GM13976 (cell line): ENCODE results near the gene CENPE.

ENCODE experiments used
- DNase-seq: peaks from one replicate; pipeline ENCODE4 v3.0.0; 2012; ENCODE audit warnings: low spot score
- CTCF ChIP-seq: IDR thresholded peaks from 2 replicates; pipeline ENCODE4 v1.5.1; 2012; ENCODE audit warnings: borderline replicate concordance, mild to moderate bottlenecking; ENCODE audit not compliant: insufficient read depth; ENCODE audit errors: extremely low read depth, missing control alignments, control extremely low read depth
- in situ Hi-C: fragments of 300-500 bp; cut with MboI; formaldehyde crosslinking; loops from one replicate; pipeline ENCODE4 v1.12.0; 2022; ENCODE audit warnings: low sequenced_read_pairs, mixed read lengths, inconsistent platforms; ENCODE audit not compliant: unreplicated experiment

Gene CENPE

DNA sequence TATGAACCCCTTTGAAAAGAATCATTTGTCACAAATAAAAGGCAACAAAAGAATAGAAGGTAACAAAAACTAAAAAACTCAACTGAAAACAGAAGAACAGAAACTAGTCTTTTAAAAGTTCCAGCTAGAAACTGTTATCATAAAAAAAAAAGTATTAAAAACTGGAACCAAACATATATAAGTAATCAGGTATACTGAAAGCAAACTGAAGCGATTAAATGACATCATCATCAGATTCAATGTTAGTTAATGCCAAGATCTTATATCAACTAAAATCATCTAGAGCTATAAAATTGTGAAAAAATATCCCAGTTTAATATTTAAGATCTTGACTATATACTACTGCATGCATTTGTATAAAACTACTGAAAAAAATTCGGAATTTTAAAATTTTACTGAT, 36.0 kb downstream of the CENPE start:
- in situ Hi-C loops: no loop called here
- DNase-seq: no peak
- TF ChIP-seq CTCF: no peak

- no peak for DNase-seq
- TF ChIP-seq CTCF: no peak
- in situ Hi-C loops: no loop called here
Observed at GRCh38 chr4:103158760-103159159, 39.4 kb downstream of the CENPE start.

- in situ Hi-C loops: no loop called here
- no peak for TF ChIP-seq CTCF
- no peak for DNase-seq
Observed at GRCh38 chr4:103156106-103156505, 42.0 kb downstream of the CENPE start.

DNA sequence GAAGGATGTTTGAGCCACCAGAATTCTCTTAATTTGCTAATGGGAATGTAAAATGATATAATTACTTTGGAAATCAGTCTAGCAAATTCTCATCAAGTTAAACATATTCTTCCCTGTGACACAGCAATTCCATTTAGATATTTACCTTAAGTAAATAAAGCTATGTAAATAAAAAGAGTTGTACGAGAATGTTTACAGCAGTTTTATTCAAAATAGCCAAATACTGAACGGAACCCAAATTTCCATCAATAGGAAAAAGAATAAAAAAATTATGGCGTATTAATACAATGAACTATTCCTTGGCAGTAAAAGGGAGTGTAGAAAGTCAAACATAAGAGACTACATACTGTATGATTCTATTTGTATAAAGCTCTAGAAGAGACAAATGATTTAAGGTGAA, 45.8 kb downstream of the CENPE start:
- no peak for TF ChIP-seq CTCF
- in situ Hi-C loops: no loop called here
- no peak for DNase-seq

GRCh38 chr4:103150677-103151076, 47.5 kb downstream of the CENPE start:
- DNase-seq: no peak
- in situ Hi-C loops: no loop called here
- no peak for TF ChIP-seq CTCF

DNA sequence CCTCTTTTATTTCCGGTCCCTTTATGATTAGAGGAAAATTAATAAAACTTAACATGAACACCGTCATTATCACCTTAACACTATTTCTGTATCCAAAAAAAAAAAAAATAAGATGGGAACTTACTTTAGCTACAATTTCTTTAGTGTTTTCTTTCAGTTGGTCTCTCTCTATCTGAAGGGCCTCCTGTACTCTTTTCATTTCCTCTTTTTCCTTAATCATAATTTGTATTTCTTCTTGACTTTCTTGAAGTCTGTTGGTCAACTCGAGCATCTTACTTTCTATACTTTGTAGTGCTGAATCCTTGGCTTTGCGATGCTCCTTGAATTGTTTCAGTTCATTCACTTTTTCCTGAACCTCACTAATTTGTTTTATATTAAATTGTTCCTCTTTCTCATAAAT, 53.2 kb downstream of the CENPE start:
- DNase-seq: no peak
- no peak for TF ChIP-seq CTCF
- in situ Hi-C loops: no loop called here

- in situ Hi-C loops: no loop called here
- DNase-seq: no peak
- TF ChIP-seq CTCF: no peak
Observed at GRCh38 chr4:103137446-103137827, 60.7 kb downstream of the CENPE start.
